Gastrocnemius medialis (tissue), 4 donors: ENCODE data around the gene COL4A6.

ENCODE experiments used
- CTCF ChIP-seq, 5 experiments: fragments of 450-650 bp in 3 of 5; fragments of 200-600 bp in 2 of 5; sonication (generic) in 2 of 5; IDR thresholded peaks in 4 of 5; conservative IDR thresholded peaks in 1 of 5; 1 replicate in 4 of 5; 2 replicates in 1 of 5; pipeline ENCODE4 v1.5.1; 2016 to 2019; ENCODE audit warnings: antibody characterized with exemption in 5 of 5, mild to moderate bottlenecking in 3 of 5, moderate library complexity in 3 of 5
- POLR2A ChIP-seq, 2 donors: fragments of 450-650 bp; IDR thresholded peaks; one replicate each; pipeline ENCODE4 v1.6.1; 2017; ENCODE audit warnings: antibody characterized with exemption in 2 of 2, mild to moderate bottlenecking in 2 of 2, moderate library complexity in 2 of 2

- TF ChIP-seq CTCF (IDR thresholded peaks at IDR 0.05 in 4 of 5, conservative IDR thresholded peaks at IDR 0.05 in 1 of 5) (no peak), POLR2A (IDR thresholded peaks at IDR 0.05) (no peak)
Measured at GRCh38 chrX:108312011-108312410, 126.2 kb downstream of the COL4A6 start.
